Activated CD4-positive, alpha-beta memory T cell treated with anti-CD3 and anti-CD28 coated beads for 36 hours (primary cell): ENCODE data around the gene RPN1. TPM values are rescaled to one million over a fixed set of nuclear protein-coding genes. Genes with fewer than 3 reads are reported as not detected.
"Not testable (repeated sequence)": the region's sequence is repeated elsewhere in the genome, so short reads cannot be mapped to it uniquely, and the experiment has no call there.

ENCODE experiments used
- CTCF ChIA-PET: fragments of 350-600 bp; sonication (Branson Sonifier 250); formaldehyde crosslinking; loops from one replicate; lab custom pipeline; 2021; ENCODE audit warnings: antibody characterized with exemption, inconsistent platforms; lab: Charles Lee
- POLR2A ChIA-PET: fragments of 350-600 bp; sonication (Branson Sonifier 250); formaldehyde crosslinking; loops from one replicate; lab custom pipeline; 2021; ENCODE audit warnings: antibody characterized with exemption; lab: Charles Lee
- DNase-seq: peaks from one replicate; pipeline ENCODE4 v3.0.0-alpha.2; 2020
- H3K27ac Mint-ChIP-seq: one replicate; pipeline ENCODE4 v1.8.0; 2021; ENCODE audit warnings: mixed read lengths
- H3K27me3 Mint-ChIP-seq: one replicate; pipeline ENCODE4 v1.8.0; 2021; ENCODE audit warnings: mixed read lengths
- H3K36me3 Mint-ChIP-seq: one replicate; pipeline ENCODE4 v1.8.0; 2021; ENCODE audit warnings: mixed read lengths
- H3K4me1 Mint-ChIP-seq: one replicate; pipeline ENCODE4 v1.8.0; 2021; ENCODE audit warnings: low read depth, mixed read lengths
- H3K4me3 Mint-ChIP-seq: one replicate; pipeline ENCODE4 v1.8.0; 2021; ENCODE audit warnings: mild to moderate bottlenecking, mixed read lengths
- H3K9me3 Mint-ChIP-seq: one replicate; pipeline ENCODE4 v1.8.0; 2021; ENCODE audit warnings: mixed read lengths
- intact Hi-C: fragments of 100-400 bp; cut with micrococcal nuclease; formaldehyde crosslinking; loops from one replicate; pipeline ENCODE4 v1.15.1; 2023
- total RNA-seq, 2 experiments: library from RNA; stranded (reverse); gene quantifications; one replicate each; pipeline ENCODE4 v1.2.3, GENCODE V29; 2021

RPN1 gene
- total RNA-seq, 2 experiments from 2014 or later, result 166 to 168 TPM

GRCh38 chr3:128589985-128590384 lies 60.6 kb downstream of the RPN1 start:
- H3K36me3 Mint-ChIP-seq, DNase-seq, H3K27ac Mint-ChIP-seq, intact Hi-C loops, H3K9me3 Mint-ChIP-seq, H3K27me3 Mint-ChIP-seq, H3K4me3 Mint-ChIP-seq, POLR2A ChIA-PET, H3K4me1 Mint-ChIP-seq: not testable (repeated sequence)
- CTCF ChIA-PET, result interaction anchor here (1.8 kb wide), 1 partner anchor 19 kb away, joined by 7 read pairs; no protein-coding TSS in a partner anchor

- Mint-ChIP-seq H3K9me3 (no peaks in the 10 kb centered on the region), H3K27me3 (peaks cover 6% of the 10 kb centered on the region), H3K36me3 (no peaks in the 10 kb centered on the region), H3K4me3 (no peak overlapping the region), H3K4me1 (peaks cover 3% of the 10 kb centered on the region), H3K27ac (no peak overlapping the region)
- POLR2A ChIA-PET, result no interaction called here
- DNase-seq, result no peak
- intact Hi-C loops, result no loop called here
- CTCF ChIA-PET, result no interaction called here
Observed at GRCh38 chr3:128588147-128588546, 62.5 kb downstream of the RPN1 start.

- intact Hi-C loops, result no loop called here
- CTCF ChIA-PET, result no interaction called here
- H3K36me3 Mint-ChIP-seq, result no peaks in the 10 kb centered on the region
- H3K4me1 Mint-ChIP-seq, result peaks cover 3% of the 10 kb centered on the region
- POLR2A ChIA-PET, result no interaction called here
- H3K27ac Mint-ChIP-seq, result no peak overlapping the region
- H3K27me3 Mint-ChIP-seq, result peaks cover 7% of the 10 kb centered on the region
- no peak overlapping the region for H3K4me3 Mint-ChIP-seq
- H3K9me3 Mint-ChIP-seq, result no peaks in the 10 kb centered on the region
- DNase-seq, result no peak
Observed at GRCh38 chr3:128587391-128587790, 63.2 kb downstream of the RPN1 start.

- DNase-seq, H3K27ac Mint-ChIP-seq, intact Hi-C loops, H3K27me3 Mint-ChIP-seq, H3K36me3 Mint-ChIP-seq, CTCF ChIA-PET, H3K4me1 Mint-ChIP-seq, H3K4me3 Mint-ChIP-seq, POLR2A ChIA-PET, H3K9me3 Mint-ChIP-seq: not testable (repeated sequence)
Observed at GRCh38 chr3:128586932-128587331, 63.7 kb downstream of the RPN1 start.

GRCh38 chr3:128586391-128586790 lies 64.2 kb downstream of the RPN1 start:
- H3K27me3 Mint-ChIP-seq, POLR2A ChIA-PET, H3K36me3 Mint-ChIP-seq, intact Hi-C loops, H3K27ac Mint-ChIP-seq, H3K9me3 Mint-ChIP-seq, CTCF ChIA-PET, DNase-seq, H3K4me3 Mint-ChIP-seq, H3K4me1 Mint-ChIP-seq: not testable (repeated sequence)

GRCh38 chr3:128585974-128586373 lies 64.6 kb downstream of the RPN1 start:
- H3K9me3 Mint-ChIP-seq, result no peaks in the 10 kb centered on the region
- H3K27ac Mint-ChIP-seq, result no peak overlapping the region
- H3K27me3 Mint-ChIP-seq, result peaks cover 9% of the 10 kb centered on the region
- DNase-seq, result no peak
- H3K4me3 Mint-ChIP-seq, result no peak overlapping the region
- intact Hi-C loops, result no loop called here
- ChIA-PET CTCF (no interaction called here), POLR2A (interaction anchor here (1.0 kb wide), 2 partner anchors 12 to 31 kb away, joined by 3 read pairs; no protein-coding TSS in a partner anchor)
- peaks cover 3% of the 10 kb centered on the region for H3K4me1 Mint-ChIP-seq
- no peaks in the 10 kb centered on the region for H3K36me3 Mint-ChIP-seq

- Mint-ChIP-seq H3K9me3 (peaks cover under 1% of the 10 kb centered on the region), H3K4me3 (no peak overlapping the region), H3K27ac (no peak overlapping the region), H3K4me1 (peaks cover 3% of the 10 kb centered on the region), H3K36me3 (no peaks in the 10 kb centered on the region), H3K27me3 (peaks cover 9% of the 10 kb centered on the region)
- ChIA-PET CTCF (interaction anchor here (0.6 to 3.8 kb wide), 6 partner anchors 12 to 490 kb away, joined by 3 to 33 read pairs (median 7); no protein-coding TSS in a partner anchor), POLR2A (interaction anchor here (1.0 kb wide), 2 partner anchors 13 to 32 kb away, joined by 3 read pairs; no protein-coding TSS in a partner anchor)
- intact Hi-C loops, result no loop called here
- DNase-seq, result no peak
Observed at GRCh38 chr3:128585189-128585588, 65.4 kb downstream of the RPN1 start.

- ChIA-PET POLR2A (interaction anchor here (1.0 kb wide), 1 partner anchor 13 kb away, joined by 3 read pairs; no protein-coding TSS in a partner anchor), CTCF (interaction anchor here (0.9 to 3.8 kb wide), 8 partner anchors 8 to 158 kb away, joined by 3 to 33 read pairs (median 6); no protein-coding TSS in a partner anchor)
- Mint-ChIP-seq H3K27me3 (peaks cover 9% of the 10 kb centered on the region), H3K9me3 (peaks cover 2% of the 10 kb centered on the region), H3K27ac (no peak overlapping the region), H3K4me3 (no peak overlapping the region), H3K36me3 (no peaks in the 10 kb centered on the region), H3K4me1 (peaks cover 3% of the 10 kb centered on the region)
- intact Hi-C loops, result loop anchor here (5.0 kb wide), 1 partner anchor 157 kb away; no protein-coding TSS in a partner anchor
- peak; percentile 66 for DNase-seq
Observed at GRCh38 chr3:128584412-128585020, 66.1 kb downstream of the RPN1 start.

- intact Hi-C loops, result loop anchor here (5.0 kb wide), 1 partner anchor 154 kb away; no protein-coding TSS in a partner anchor
- Mint-ChIP-seq H3K4me3 (no peak overlapping the region), H3K9me3 (peaks cover 2% of the 10 kb centered on the region), H3K4me1 (no peaks in the 10 kb centered on the region), H3K36me3 (no peaks in the 10 kb centered on the region), H3K27ac (no peak overlapping the region), H3K27me3 (peaks cover 11% of the 10 kb centered on the region)
- POLR2A ChIA-PET, result no interaction called here
- CTCF ChIA-PET, result interaction anchor here (0.7 to 3.8 kb wide), 4 partner anchors 9 to 155 kb away, joined by 3 to 33 read pairs (median 3); no protein-coding TSS in a partner anchor
- DNase-seq, result no peak
Observed at GRCh38 chr3:128581566-128581965, 69.1 kb downstream of the RPN1 start.

GRCh38 chr3:128579927-128580326 lies 70.7 kb downstream of the RPN1 start:
- Mint-ChIP-seq H3K27ac (no peak overlapping the region), H3K4me1 (no peaks in the 10 kb centered on the region), H3K9me3 (peaks cover 2% of the 10 kb centered on the region), H3K36me3 (no peaks in the 10 kb centered on the region), H3K4me3 (no peak overlapping the region), H3K27me3 (peaks cover 15% of the 10 kb centered on the region)
- ChIA-PET POLR2A (no interaction called here), CTCF (interaction anchor here (1.0 kb wide), 1 partner anchor 28 kb away, joined by 3 read pairs; no protein-coding TSS in a partner anchor)
- DNase-seq, result no peak
- intact Hi-C loops, result loop anchor here (5.0 kb wide), 1 partner anchor 153 kb away; no protein-coding TSS in a partner anchor

GRCh38 chr3:128578346-128578745 lies 72.3 kb downstream of the RPN1 start:
- Mint-ChIP-seq H3K27me3 (peaks cover 14% of the 10 kb centered on the region), H3K4me3 (no peak overlapping the region), H3K36me3 (no peaks in the 10 kb centered on the region), H3K27ac (no peak overlapping the region), H3K4me1 (peaks cover 6% of the 10 kb centered on the region), H3K9me3 (peaks cover 2% of the 10 kb centered on the region)
- DNase-seq, result no peak
- ChIA-PET POLR2A (no interaction called here), CTCF (no interaction called here)
- intact Hi-C loops, result no loop called here

- Mint-ChIP-seq H3K27me3 (peaks cover 13% of the 10 kb centered on the region), H3K27ac (no peak overlapping the region), H3K4me3 (no peak overlapping the region), H3K4me1 (peaks cover 12% of the 10 kb centered on the region), H3K36me3 (no peaks in the 10 kb centered on the region), H3K9me3 (peaks cover 2% of the 10 kb centered on the region)
- no peak for DNase-seq
- intact Hi-C loops, result no loop called here
- POLR2A ChIA-PET, result no interaction called here
- CTCF ChIA-PET, result no interaction called here
Observed at GRCh38 chr3:128577711-128578110, 72.9 kb downstream of the RPN1 start.
